Fibroblast of gingiva (primary cell): ENCODE data around the gene FBXL19.

ENCODE experiments used
- DNase-seq: peaks from one replicate; pipeline ENCODE4 v3.0.0-alpha.2; 2011; ENCODE audit warnings: low read depth

The FBXL19 gene

GRCh38 chr16:30989469-30990047, 66.2 kb downstream of the FBXL19 start:
- DNase-seq = no peak

GRCh38 chr16:30990105-30990504, 66.7 kb downstream of the FBXL19 start:
- no peak for DNase-seq

GRCh38 chr16:30991052-30991451, 67.7 kb downstream of the FBXL19 start:
- DNase-seq = no peak

GRCh38 chr16:30992276-30992780, 69.0 kb downstream of the FBXL19 start:
- no peak for DNase-seq

- DNase-seq = no peak
These were observed 69.8 kb downstream of the FBXL19 start for GRCh38 chr16:30992931-30993816.

- DNase-seq = no peak
These were observed 72.6 kb downstream of the FBXL19 start for GRCh38 chr16:30995927-30996323.

GRCh38 chr16:30996324-30996984, 73.1 kb downstream of the FBXL19 start:
- DNase-seq = peak; percentile 30

- peak; percentile 74 for DNase-seq
These were observed 73.8 kb downstream of the FBXL19 start for GRCh38 chr16:30996985-30997724.

- DNase-seq = peak; percentile 64
These were observed 74.6 kb downstream of the FBXL19 start for GRCh38 chr16:30997725-30998711.
